COLO829 (cell line): ENCODE measurements around the gene KCNIP1.
"Not testable (repeated sequence)": the region's sequence is repeated elsewhere in the genome, so short reads cannot be mapped to it uniquely, and the experiment has no call there.

Experiments
- DNase-seq: peaks from one replicate; pipeline ENCODE4 v3.0.0; 2012; ENCODE audit warnings: low spot score

The KCNIP1 gene

GRCh38 chr5:170537451-170538095 is 33.8 kb downstream of the KCNIP1 start:
- no peak for DNase-seq

GRCh38 chr5:170538096-170538465 is 34.3 kb downstream of the KCNIP1 start:
- no peak for DNase-seq

GRCh38 chr5:170538696-170539586 is 35.1 kb downstream of the KCNIP1 start:
- no peak for DNase-seq

- DNase-seq = no peak
Observed at GRCh38 chr5:170540271-170540670, 36.5 kb downstream of the KCNIP1 start.

- no peak for DNase-seq
Observed at GRCh38 chr5:170541146-170541769, 37.4 kb downstream of the KCNIP1 start.

- peak; percentile 51 for DNase-seq
Observed at GRCh38 chr5:170542691-170543293, 39.0 kb downstream of the KCNIP1 start.

- no peak for DNase-seq
Observed at GRCh38 chr5:170545313-170545712, 41.5 kb downstream of the KCNIP1 start.

- no peak for DNase-seq
Observed at GRCh38 chr5:170545811-170546210, 42.0 kb downstream of the KCNIP1 start.

GRCh38 chr5:170546282-170546681 is 42.5 kb downstream of the KCNIP1 start:
- DNase-seq = no peak

- not testable (repeated sequence) for DNase-seq
Observed at GRCh38 chr5:170550382-170550781, 46.6 kb downstream of the KCNIP1 start.

GRCh38 chr5:170551076-170551475 is 47.3 kb downstream of the KCNIP1 start:
- DNase-seq = no peak

GRCh38 chr5:170551622-170552021 is 47.8 kb downstream of the KCNIP1 start:
- DNase-seq = no peak

- no peak for DNase-seq
Observed at GRCh38 chr5:170552621-170553115, 48.8 kb downstream of the KCNIP1 start.

- DNase-seq = no peak
Observed at GRCh38 chr5:170553218-170553617, 49.4 kb downstream of the KCNIP1 start.

- DNase-seq = no peak
Observed at GRCh38 chr5:170554521-170555267, 50.9 kb downstream of the KCNIP1 start.

GRCh38 chr5:170557314-170557713 is 53.5 kb downstream of the KCNIP1 start:
- no peak for DNase-seq

GRCh38 chr5:170559296-170559695 is 55.5 kb downstream of the KCNIP1 start:
- no peak for DNase-seq

- DNase-seq = no peak
Observed at GRCh38 chr5:170560938-170561337, 57.1 kb downstream of the KCNIP1 start.

- no peak for DNase-seq
Observed at GRCh38 chr5:170562166-170562874, 58.5 kb downstream of the KCNIP1 start.

- DNase-seq = no peak
Observed at GRCh38 chr5:170562875-170563228, 59.0 kb downstream of the KCNIP1 start.
